Neural progenitor cell (in vitro differentiated cells): ENCODE data around the gene FES. TPM values are rescaled to one million over a fixed set of nuclear protein-coding genes. Genes with fewer than 3 reads are reported as not detected.

ENCODE experiments used
- DNase-seq: peaks from one replicate; pipeline ENCODE4 v3.0.0-alpha.2; 2016; ENCODE audit warnings: low spot score
- H2AFZ ChIP-seq: fragments of 200-600 bp; sonication (generic); replicated peaks from 2 replicates; pipeline ENCODE4 v1.6.1; 2016; ENCODE audit warnings: antibody characterized with exemption
- H3F3A ChIP-seq: fragments of 200-600 bp; sonication (generic); 2 replicates; pipeline ENCODE4 v1.6.1; 2016; ENCODE audit warnings: antibody characterized with exemption, low read depth
- H3K27ac ChIP-seq: fragments of 200-600 bp; sonication (generic); 2 replicates; pipeline ENCODE4 v1.5.1; 2016; ENCODE audit warnings: mild to moderate bottlenecking
- H3K27me3 ChIP-seq: fragments of 200-600 bp; sonication (generic); 2 replicates; pipeline ENCODE4 v1.6.1; 2016; ENCODE audit warnings: mild to moderate bottlenecking, moderate library complexity
- H3K36me3 ChIP-seq: fragments of 200-600 bp; sonication (generic); 2 replicates; pipeline ENCODE4 v1.5.1; 2016
- H3K4me1 ChIP-seq: fragments of 200-600 bp; sonication (generic); 2 replicates; pipeline ENCODE4 v1.6.1; 2016; ENCODE audit warnings: mixed run types
- H3K4me2 ChIP-seq: fragments of 200-600 bp; sonication (generic); 2 replicates; pipeline ENCODE4 v1.6.1; 2016
- H3K4me3 ChIP-seq: fragments of 200-600 bp; sonication (generic); 2 replicates; pipeline ENCODE4 v1.5.1; 2016
- H3K79me2 ChIP-seq: fragments of 200-600 bp; sonication (generic); 2 replicates; pipeline ENCODE4 v1.6.1; 2016; ENCODE audit warnings: low read depth
- H3K9ac ChIP-seq: fragments of 200-600 bp; sonication (generic); 2 replicates; pipeline ENCODE4 v1.6.1; 2016
- H3K9me3 ChIP-seq: fragments of 200-600 bp; sonication (generic); 2 replicates; pipeline ENCODE4 v1.5.1; 2016; ENCODE audit warnings: low read depth
- H4K20me1 ChIP-seq: fragments of 200-600 bp; sonication (generic); 2 replicates; pipeline ENCODE4 v1.6.1; 2016; ENCODE audit warnings: low read depth
- H3K27ac Mint-ChIP-seq: 3 replicates; pipeline ENCODE4 v1.8.0; 2021; ENCODE audit warnings: mixed read lengths
- H3K27me3 Mint-ChIP-seq: 2 replicates; pipeline ENCODE4 v1.8.0; 2022; ENCODE audit warnings: low read depth, mild to moderate bottlenecking, inconsistent platforms, moderate library complexity, mixed read lengths; ENCODE audit not compliant: insufficient read depth
- H3K36me3 Mint-ChIP-seq: 3 replicates; pipeline ENCODE4 v1.8.0; 2021; ENCODE audit warnings: mixed read lengths
- H3K4me1 Mint-ChIP-seq: 3 replicates; pipeline ENCODE4 v1.8.0; 2021; ENCODE audit warnings: mixed read lengths
- H3K4me3 Mint-ChIP-seq: 3 replicates; pipeline ENCODE4 v1.8.0; 2021; ENCODE audit warnings: mild to moderate bottlenecking, moderate library complexity, mixed read lengths
- H3K9me3 Mint-ChIP-seq: 3 replicates; pipeline ENCODE4 v1.8.0; 2020; ENCODE audit warnings: mixed read lengths
- CTCF ChIP-seq: fragments of 200-600 bp; sonication (generic); IDR thresholded peaks from 2 replicates; pipeline ENCODE4 v1.5.1; 2017; ENCODE audit warnings: antibody characterized with exemption, mild to moderate bottlenecking
- EZH2 ChIP-seq: fragments of 200-600 bp; sonication (generic); IDR thresholded peaks from 2 replicates; pipeline ENCODE4 v1.6.1; 2017; ENCODE audit warnings: antibody characterized with exemption, mild to moderate bottlenecking, moderate library complexity
- EZH2phosphoT487 ChIP-seq: fragments of 200-600 bp; sonication (generic); IDR thresholded peaks from 2 replicates; pipeline ENCODE4 v1.6.1; 2017; ENCODE audit warnings: antibody characterized with exemption
- total RNA-seq: library from RNA; depleted of rRNA; stranded (reverse); fragments of >200 nt; gene quantifications from 2 replicates; pipeline ENCODE4 v1.2.3, GENCODE V29; 2015; ENCODE audit warnings: low replicate concordance

The FES gene
- total RNA-seq, 1 donor from 2014 or later = 11.7 TPM

DNA sequence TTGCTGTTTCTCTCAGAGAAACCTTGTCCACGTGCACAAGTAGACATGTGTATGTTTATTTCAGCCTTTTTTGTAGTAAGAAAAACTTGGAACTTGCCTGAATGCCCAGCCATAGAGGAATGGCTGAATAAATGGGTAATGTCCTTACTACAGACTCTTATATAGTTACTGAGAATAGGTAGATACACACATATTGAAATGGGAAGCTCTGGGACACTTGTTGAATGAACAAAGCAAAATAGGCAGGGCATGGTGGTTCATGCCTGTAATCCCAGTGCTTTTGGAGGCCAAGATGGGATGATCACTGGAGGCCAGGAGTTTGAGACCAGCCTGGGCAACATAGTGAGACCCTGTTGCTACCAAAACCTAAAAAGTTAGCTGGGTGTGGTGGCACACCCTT lies 52.5 kb downstream of the FES start:
- H3K36me3 Mint-ChIP-seq = peaks cover 20% of the 10 kb centered on the region
- no peak for DNase-seq
- Histone ChIP-seq H3K9me3 (no peaks in the 10 kb centered on the region), H3K4me2 (no peak overlapping the region), H3F3A (peaks cover 16% of the 10 kb centered on the region), H3K4me1 (peaks cover 12% of the 10 kb centered on the region), H3K4me3 (no peak overlapping the region), H2AFZ (no peak overlapping the region), H3K36me3 (no peaks in the 10 kb centered on the region), H3K27ac (no peak overlapping the region), H3K9ac (no peak overlapping the region), H3K79me2 (peaks cover 16% of the 10 kb centered on the region), H4K20me1 (peaks cover 10% of the 10 kb centered on the region), H3K27me3 (peaks cover 15% of the 10 kb centered on the region)
- H3K27me3 Mint-ChIP-seq = peaks cover 9% of the 10 kb centered on the region
- no peaks in the 10 kb centered on the region for H3K9me3 Mint-ChIP-seq
- H3K4me1 Mint-ChIP-seq = peaks cover 21% of the 10 kb centered on the region
- H3K4me3 Mint-ChIP-seq = peak overlapping the region; percentile 84
- no peak for TF ChIP-seq EZH2
- no peak for TF ChIP-seq EZH2phosphoT487
- TF ChIP-seq CTCF = no peak
- no peak overlapping the region for H3K27ac Mint-ChIP-seq

DNA sequence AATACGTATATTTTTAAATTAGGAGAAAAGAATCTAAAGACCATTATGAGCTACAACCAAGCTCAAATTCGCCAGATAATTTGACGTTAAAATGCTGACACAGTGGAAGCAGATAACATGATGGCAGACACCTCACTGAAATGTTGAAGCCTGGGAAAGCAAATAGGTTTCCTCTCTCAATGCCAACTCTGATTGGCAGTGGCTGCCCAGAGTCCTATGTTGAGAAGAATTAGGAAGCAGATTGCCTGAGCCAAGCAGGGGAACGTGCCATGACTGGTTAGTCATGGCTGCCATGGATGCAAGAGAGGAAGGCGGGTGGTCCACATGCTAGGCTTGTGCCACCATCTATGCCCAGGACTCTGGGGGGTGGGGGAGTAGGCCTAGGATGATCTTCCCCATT lies 54.0 kb downstream of the FES start:
- no peak overlapping the region for H3K4me3 Mint-ChIP-seq
- H3K36me3 Mint-ChIP-seq = peaks cover 20% of the 10 kb centered on the region
- Histone ChIP-seq H3K4me1 (peaks cover 12% of the 10 kb centered on the region), H3K4me2 (no peak overlapping the region), H3K9me3 (no peaks in the 10 kb centered on the region), H3K4me3 (no peak overlapping the region), H3K27me3 (peaks cover 7% of the 10 kb centered on the region), H3F3A (peaks cover 12% of the 10 kb centered on the region), H3K36me3 (no peaks in the 10 kb centered on the region), H3K79me2 (peaks cover 16% of the 10 kb centered on the region), H3K9ac (no peak overlapping the region), H2AFZ (no peak overlapping the region), H3K27ac (no peak overlapping the region), H4K20me1 (peaks cover 10% of the 10 kb centered on the region)
- DNase-seq = no peak
- H3K4me1 Mint-ChIP-seq = peaks cover 17% of the 10 kb centered on the region
- TF ChIP-seq EZH2 (no peak), CTCF (no peak), EZH2phosphoT487 (no peak)
- H3K9me3 Mint-ChIP-seq = no peaks in the 10 kb centered on the region
- no peak overlapping the region for H3K27ac Mint-ChIP-seq
- H3K27me3 Mint-ChIP-seq = peaks cover 11% of the 10 kb centered on the region

DNA sequence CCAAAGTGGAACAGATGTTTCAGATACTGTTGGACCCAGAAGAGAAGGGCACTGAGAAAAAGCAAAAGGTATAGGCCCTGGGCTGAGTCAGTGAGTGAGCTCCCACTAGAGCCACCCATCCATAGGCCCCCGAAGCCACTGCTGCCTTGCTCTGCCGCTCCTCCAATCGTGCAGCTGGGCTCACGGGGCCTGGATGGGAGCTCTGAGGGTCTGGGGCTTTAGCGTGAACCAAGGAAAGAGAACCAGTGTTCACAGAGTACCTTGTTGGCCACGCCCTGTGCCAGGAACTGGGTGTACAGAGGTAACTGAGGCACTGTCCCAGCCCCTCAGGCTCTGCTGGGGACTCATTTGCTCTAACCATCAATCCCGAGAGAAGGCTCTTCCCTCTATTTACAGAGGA lies 55.5 kb downstream of the FES start:
- Mint-ChIP-seq H3K4me1 (peaks cover 12% of the 10 kb centered on the region), H3K36me3 (peaks cover 23% of the 10 kb centered on the region), H3K9me3 (no peaks in the 10 kb centered on the region), H3K27me3 (peaks cover 5% of the 10 kb centered on the region), H3K4me3 (no peak overlapping the region), H3K27ac (no peak overlapping the region)
- peaks cover 8% of the 10 kb centered on the region for H3K4me1 ChIP-seq
- H4K20me1 ChIP-seq = peaks cover 7% of the 10 kb centered on the region
- no peaks in the 10 kb centered on the region for H3K27me3 ChIP-seq
- no peaks in the 10 kb centered on the region for H3K9me3 ChIP-seq
- H3K4me2 ChIP-seq = no peak overlapping the region
- no peaks in the 10 kb centered on the region for H3K36me3 ChIP-seq
- TF ChIP-seq CTCF (no peak), EZH2 (no peak), EZH2phosphoT487 (no peak)
- H3K9ac ChIP-seq = no peak overlapping the region
- peaks cover 2% of the 10 kb centered on the region for H3F3A ChIP-seq
- no peak for DNase-seq
- no peak overlapping the region for H3K27ac ChIP-seq
- H3K4me3 ChIP-seq = no peak overlapping the region
- H2AFZ ChIP-seq = no peak overlapping the region
- H3K79me2 ChIP-seq = peaks cover 16% of the 10 kb centered on the region

DNA sequence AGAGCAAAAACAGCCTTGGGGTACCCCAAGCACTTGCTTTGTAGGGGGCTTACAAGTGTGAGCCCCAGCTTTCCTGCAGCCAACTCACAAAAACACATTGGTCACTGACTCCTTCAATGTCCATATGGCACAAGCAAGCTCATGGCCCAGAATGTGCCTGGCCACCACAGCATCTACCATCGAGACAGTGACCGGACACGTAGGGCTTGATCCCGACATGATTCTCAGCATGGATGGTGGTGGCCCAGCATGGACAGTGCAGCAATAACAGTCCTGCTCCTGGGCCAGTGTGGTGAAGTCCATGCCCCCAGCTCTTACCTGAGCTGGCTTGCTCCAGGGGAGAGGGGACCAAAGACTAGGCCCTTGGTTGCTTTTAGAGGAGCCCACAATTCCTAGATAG lies 56.7 kb downstream of the FES start:
- Mint-ChIP-seq H3K9me3 (no peaks in the 10 kb centered on the region), H3K27ac (no peak overlapping the region), H3K27me3 (peaks cover 5% of the 10 kb centered on the region), H3K4me3 (no peak overlapping the region), H3K36me3 (peaks cover 28% of the 10 kb centered on the region), H3K4me1 (peaks cover 8% of the 10 kb centered on the region)
- no peak overlapping the region for H3K9ac ChIP-seq
- H4K20me1 ChIP-seq = peaks cover 6% of the 10 kb centered on the region
- no peaks in the 10 kb centered on the region for H3K36me3 ChIP-seq
- peaks cover 9% of the 10 kb centered on the region for H3K79me2 ChIP-seq
- TF ChIP-seq EZH2phosphoT487 (no peak), EZH2 (no peak)
- H3K4me3 ChIP-seq = no peak overlapping the region
- H3K4me2 ChIP-seq = no peak overlapping the region
- H3K4me1 ChIP-seq = peaks cover 4% of the 10 kb centered on the region
- no peak for DNase-seq
- no peaks in the 10 kb centered on the region for H3K27me3 ChIP-seq
- no peak overlapping the region for H2AFZ ChIP-seq
- no peaks in the 10 kb centered on the region for H3F3A ChIP-seq
- H3K9me3 ChIP-seq = no peaks in the 10 kb centered on the region
- H3K27ac ChIP-seq = no peak overlapping the region
